ENCODE results near the gene SHANK1. TPM values are rescaled to one million over a fixed set of nuclear protein-coding genes. Genes with fewer than 3 reads are reported as not detected.

The SHANK1 gene
- total and polyA plus RNA-seq, 2 of the 4 experiments (the other 2 are of a cell fraction): 6.1 to 6.7 TPM

GRCh38 chr19:50750010-50750409, 30.4 kb upstream of the SHANK1 start:
- Histone ChIP-seq H2BK5ac (ENCODE audit: low read depth, low read length, poor library complexity, severe bottlenecking) (no peak overlapping the region), H3K14ac (replicated peaks; ENCODE audit: low read depth, low read length) (no peak overlapping the region), H3K23ac (ENCODE audit: low read depth, low read length) (no peak overlapping the region), H4K91ac (ENCODE audit: insufficient read depth, low read depth, low read length) (no peak overlapping the region), H2BK15ac (ENCODE audit: low read depth, low read length) (no peak overlapping the region), H3K18ac (ENCODE audit: low read depth, low read length) (no peak overlapping the region), H3K56ac (ENCODE audit: extremely low read depth, insufficient read depth, low read length) (no peak overlapping the region), H3K9ac (ENCODE audit: low read depth, low read length) (no peak overlapping the region), H4K5ac (ENCODE audit: low read depth, low read length) (no peak overlapping the region), H2BK20ac (ENCODE audit: low read depth, low read length) (no peak overlapping the region), H2AK5ac (ENCODE audit: low read depth, low read length) (no peak overlapping the region), H3K9me1 (ENCODE audit: insufficient read depth, low read length) (no peaks in the 10 kb centered on the region), H3K4me1 (ENCODE audit: control insufficient read depth, insufficient read depth, low read length) (no peaks in the 10 kb centered on the region), H3K4ac (ENCODE audit: low read depth, low read length) (no peak overlapping the region), H3K9me3 (ENCODE audit: control insufficient read depth, insufficient read depth, low read length) (no peaks in the 10 kb centered on the region), H3K4me3 (ENCODE audit: insufficient read depth, low read depth, low read length) (no peak overlapping the region), H3K27ac (ENCODE audit: insufficient read depth, low read length) (no peak overlapping the region), H4K20me1 (ENCODE audit: insufficient read depth, low read length) (no peaks in the 10 kb centered on the region), H3K79me1 (ENCODE audit: low read depth in 1 of 2, low read length in 2 of 2) (no peaks in the 10 kb centered on the region), H2AK9ac (replicated peaks; ENCODE audit: low read depth, low read length, poor library complexity) (no peak overlapping the region), H4K8ac (ENCODE audit: low read depth in 2 of 2, low read length in 2 of 2) (no peak overlapping the region), H3K36me3 (ENCODE audit: control insufficient read depth, insufficient read depth, low read length) (no peaks in the 10 kb centered on the region), H2AFZ (replicated peaks; ENCODE audit: low read length, poor library complexity) (no peak overlapping the region), H2BK120ac (ENCODE audit: low read depth, low read length) (no peak overlapping the region), H3K4me2 (ENCODE audit: low read depth, low read length) (no peak overlapping the region), H3K27me3 (ENCODE audit: control insufficient read depth, insufficient read depth, low read length) (peaks cover 6% of the 10 kb centered on the region)
- ChIA-PET POLR2A (ENCODE audit: unreplicated experiment) (no interaction called here), CTCF (no interaction called here)
- dilution Hi-C loops (cut with HindIII; ENCODE audit: low sequenced_read_pairs, unreplicated experiment): no loop called here
- intact Hi-C loops (cut with micrococcal nuclease): no loop called here
- 14% methylated on average over 9 of the region's 15 CpGs; no CpG with 5 or more reads in 1 of the 2 experiments for WGBS, 2 experiments (ENCODE audit: extremely low coverage in 2 of 2, insufficient read length in 1 of 2)
- no peak for TF ChIP-seq SMC3 (IDR thresholded peaks at IDR 0.05; ENCODE audit: low read depth, low read length)
- no peak for TF ChIP-seq ELK1 (IDR thresholded peaks at IDR 0.05; ENCODE audit: borderline replicate concordance, low read depth, low read length)
- TF ChIP-seq RCOR1 (IDR thresholded peaks at IDR 0.05; ENCODE audit: insufficient replicate concordance, low read length): no peak
- TF ChIP-seq, protein P1, sequence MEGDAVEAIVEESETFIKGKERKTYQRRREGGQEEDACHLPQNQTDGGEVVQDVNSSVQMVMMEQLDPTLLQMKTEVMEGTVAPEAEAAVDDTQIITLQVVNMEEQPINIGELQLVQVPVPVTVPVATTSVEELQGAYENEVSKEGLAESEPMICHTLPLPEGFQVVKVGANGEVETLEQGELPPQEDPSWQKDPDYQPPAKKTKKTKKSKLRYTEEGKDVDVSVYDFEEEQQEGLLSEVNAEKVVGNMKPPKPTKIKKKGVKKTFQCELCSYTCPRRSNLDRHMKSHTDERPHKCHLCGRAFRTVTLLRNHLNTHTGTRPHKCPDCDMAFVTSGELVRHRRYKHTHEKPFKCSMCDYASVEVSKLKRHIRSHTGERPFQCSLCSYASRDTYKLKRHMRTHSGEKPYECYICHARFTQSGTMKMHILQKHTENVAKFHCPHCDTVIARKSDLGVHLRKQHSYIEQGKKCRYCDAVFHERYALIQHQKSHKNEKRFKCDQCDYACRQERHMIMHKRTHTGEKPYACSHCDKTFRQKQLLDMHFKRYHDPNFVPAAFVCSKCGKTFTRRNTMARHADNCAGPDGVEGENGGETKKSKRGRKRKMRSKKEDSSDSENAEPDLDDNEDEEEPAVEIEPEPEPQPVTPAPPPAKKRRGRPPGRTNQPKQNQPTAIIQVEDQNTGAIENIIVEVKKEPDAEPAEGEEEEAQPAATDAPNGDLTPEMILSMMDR (conservative IDR thresholded peaks at IDR 0.05; ENCODE audit: low read depth, low read length): no peak
- no peak for TF ChIP-seq POLR2A (IDR thresholded peaks at IDR 0.05; ENCODE audit: low read depth, low read length)
- no peak for TF ChIP-seq CHD1 (IDR thresholded peaks at IDR 0.05; ENCODE audit: low read depth, low read length)
- TF ChIP-seq MAZ (IDR thresholded peaks at IDR 0.05; ENCODE audit: borderline replicate concordance, low read depth, low read length): no peak
- no peak for TF ChIP-seq MXI1 (IDR thresholded peaks at IDR 0.05; ENCODE audit: borderline replicate concordance, low read depth, low read length)
- TF ChIP-seq, protein P2, sequence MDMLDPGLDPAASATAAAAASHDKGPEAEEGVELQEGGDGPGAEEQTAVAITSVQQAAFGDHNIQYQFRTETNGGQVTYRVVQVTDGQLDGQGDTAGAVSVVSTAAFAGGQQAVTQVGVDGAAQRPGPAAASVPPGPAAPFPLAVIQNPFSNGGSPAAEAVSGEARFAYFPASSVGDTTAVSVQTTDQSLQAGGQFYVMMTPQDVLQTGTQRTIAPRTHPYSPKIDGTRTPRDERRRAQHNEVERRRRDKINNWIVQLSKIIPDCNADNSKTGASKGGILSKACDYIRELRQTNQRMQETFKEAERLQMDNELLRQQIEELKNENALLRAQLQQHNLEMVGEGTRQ (IDR thresholded peaks at IDR 0.05; ENCODE audit: low read depth, low read length): no peak
- no peak for TF ChIP-seq MAFK (IDR thresholded peaks at IDR 0.05; ENCODE audit: low read depth, low read length)
- TF ChIP-seq FOS (IDR thresholded peaks at IDR 0.05; ENCODE audit: low read depth, low read length): no peak
- TF ChIP-seq NFE2L2 (IDR thresholded peaks at IDR 0.05; ENCODE audit: low read depth, low read length): no peak
- no peak for TF ChIP-seq RAD21 (IDR thresholded peaks at IDR 0.05; ENCODE audit: low read length)
- TF ChIP-seq BHLHE40 (IDR thresholded peaks at IDR 0.05; ENCODE audit: low read depth, low read length): no peak
- no peak for TF ChIP-seq RFX5 (IDR thresholded peaks at IDR 0.05; ENCODE audit: low read depth, low read length)
- no peak for TF ChIP-seq CEBPB (IDR thresholded peaks at IDR 0.05; ENCODE audit: low read depth, low read length)
- DNase-seq (no peak), ATAC-seq (ENCODE audit: low read depth) (no peak)
- in situ Hi-C loops (cut with MboI; ENCODE audit: low sequenced_read_pairs): no loop called here
- no TSS peak for BruUV-seq (replicated peaks)
